Measurements from ENCODE around the gene BMPR1A.
"Not testable (repeated sequence)": the region's sequence is repeated elsewhere in the genome, so short reads cannot be mapped to it uniquely, and the experiment has no call there.

BMPR1A gene

DNA sequence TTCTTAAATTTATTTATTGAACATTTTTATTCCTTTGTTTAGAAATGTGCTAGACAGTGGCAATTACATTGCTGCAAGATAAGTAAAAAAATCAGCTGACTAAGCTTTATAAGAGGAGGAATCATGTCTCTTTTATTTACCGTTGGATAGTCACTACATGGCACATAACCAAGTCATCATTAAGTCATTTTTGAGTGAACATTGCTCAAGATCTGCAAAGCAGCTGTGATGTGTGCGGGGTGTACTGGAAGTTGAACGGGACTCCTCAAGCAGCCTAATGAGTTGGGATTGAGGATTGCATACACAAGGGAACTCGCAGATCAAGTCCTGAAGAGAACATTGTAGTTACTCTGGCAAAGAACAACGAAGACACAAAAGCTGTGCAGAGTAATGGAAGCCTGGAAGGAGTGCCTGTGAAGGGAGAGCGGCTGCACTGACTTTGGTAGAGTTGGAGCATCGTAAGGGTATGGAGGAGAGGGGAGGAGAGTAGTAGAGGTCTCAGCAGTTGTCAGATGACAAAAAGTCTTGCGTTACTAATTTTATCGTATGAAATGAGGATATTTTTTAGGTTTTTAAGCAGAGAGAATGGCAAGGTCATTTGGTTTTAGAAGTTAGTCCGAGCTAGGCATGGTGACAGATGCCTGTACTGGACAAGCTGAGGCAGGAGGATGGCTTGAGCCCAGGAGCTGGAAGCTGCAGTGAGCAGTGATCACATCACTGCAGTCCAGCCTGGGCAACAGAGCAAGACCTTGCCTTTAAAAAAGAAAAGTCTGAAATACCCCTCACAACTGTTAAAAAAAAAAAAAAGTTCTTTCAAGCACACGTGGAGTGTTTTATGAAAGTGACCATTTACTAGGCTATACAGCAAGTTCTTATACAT is 95.1 kb downstream of the BMPR1A start:
- TF ChIP-seq, protein P1, sequence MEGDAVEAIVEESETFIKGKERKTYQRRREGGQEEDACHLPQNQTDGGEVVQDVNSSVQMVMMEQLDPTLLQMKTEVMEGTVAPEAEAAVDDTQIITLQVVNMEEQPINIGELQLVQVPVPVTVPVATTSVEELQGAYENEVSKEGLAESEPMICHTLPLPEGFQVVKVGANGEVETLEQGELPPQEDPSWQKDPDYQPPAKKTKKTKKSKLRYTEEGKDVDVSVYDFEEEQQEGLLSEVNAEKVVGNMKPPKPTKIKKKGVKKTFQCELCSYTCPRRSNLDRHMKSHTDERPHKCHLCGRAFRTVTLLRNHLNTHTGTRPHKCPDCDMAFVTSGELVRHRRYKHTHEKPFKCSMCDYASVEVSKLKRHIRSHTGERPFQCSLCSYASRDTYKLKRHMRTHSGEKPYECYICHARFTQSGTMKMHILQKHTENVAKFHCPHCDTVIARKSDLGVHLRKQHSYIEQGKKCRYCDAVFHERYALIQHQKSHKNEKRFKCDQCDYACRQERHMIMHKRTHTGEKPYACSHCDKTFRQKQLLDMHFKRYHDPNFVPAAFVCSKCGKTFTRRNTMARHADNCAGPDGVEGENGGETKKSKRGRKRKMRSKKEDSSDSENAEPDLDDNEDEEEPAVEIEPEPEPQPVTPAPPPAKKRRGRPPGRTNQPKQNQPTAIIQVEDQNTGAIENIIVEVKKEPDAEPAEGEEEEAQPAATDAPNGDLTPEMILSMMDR (IDR thresholded peaks at IDR 0.05; ENCODE audit: borderline replicate concordance, insufficient read depth, low read depth, low read length): no peak
- H3K4me3 ChIP-seq (ENCODE audit: low read depth, low read length): no peak overlapping the region

DNA sequence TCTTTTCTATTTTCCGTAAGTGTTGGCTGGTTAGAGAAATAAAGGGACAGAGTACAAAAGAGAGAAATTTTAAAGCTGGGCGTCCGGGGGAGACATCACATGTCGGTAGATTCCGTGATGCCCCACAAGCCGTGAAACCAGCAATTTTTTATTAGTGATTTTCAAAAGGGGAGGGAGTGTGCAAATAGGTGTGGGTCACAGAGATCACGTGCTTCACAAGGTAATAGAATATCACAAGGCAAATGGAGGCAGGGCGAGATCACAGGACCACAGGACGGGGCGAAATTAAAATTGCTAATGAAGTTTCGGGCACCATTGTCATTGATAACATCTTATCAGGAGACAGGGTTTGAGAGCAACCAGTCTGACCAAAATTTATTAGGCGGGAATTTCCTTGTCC is 97.2 kb downstream of the BMPR1A start:
- H3K4me3 ChIP-seq (ENCODE audit: low read depth, low read length): not testable (repeated sequence)

GRCh38 chr10:86855513-86855912 is 99.1 kb downstream of the BMPR1A start:
- H3K4me3 ChIP-seq (ENCODE audit: low read depth, low read length): no peak overlapping the region
- TF ChIP-seq, protein P1 (IDR thresholded peaks at IDR 0.05; ENCODE audit: borderline replicate concordance, insufficient read depth, low read depth, low read length): no peak

- H3K4me3 ChIP-seq (ENCODE audit: low read depth, low read length): no peak overlapping the region
- TF ChIP-seq, protein P1 (IDR thresholded peaks at IDR 0.05; ENCODE audit: borderline replicate concordance, insufficient read depth, low read depth, low read length): no peak
These were observed 99.7 kb downstream of the BMPR1A start for GRCh38 chr10:86856156-86856555.

DNA sequence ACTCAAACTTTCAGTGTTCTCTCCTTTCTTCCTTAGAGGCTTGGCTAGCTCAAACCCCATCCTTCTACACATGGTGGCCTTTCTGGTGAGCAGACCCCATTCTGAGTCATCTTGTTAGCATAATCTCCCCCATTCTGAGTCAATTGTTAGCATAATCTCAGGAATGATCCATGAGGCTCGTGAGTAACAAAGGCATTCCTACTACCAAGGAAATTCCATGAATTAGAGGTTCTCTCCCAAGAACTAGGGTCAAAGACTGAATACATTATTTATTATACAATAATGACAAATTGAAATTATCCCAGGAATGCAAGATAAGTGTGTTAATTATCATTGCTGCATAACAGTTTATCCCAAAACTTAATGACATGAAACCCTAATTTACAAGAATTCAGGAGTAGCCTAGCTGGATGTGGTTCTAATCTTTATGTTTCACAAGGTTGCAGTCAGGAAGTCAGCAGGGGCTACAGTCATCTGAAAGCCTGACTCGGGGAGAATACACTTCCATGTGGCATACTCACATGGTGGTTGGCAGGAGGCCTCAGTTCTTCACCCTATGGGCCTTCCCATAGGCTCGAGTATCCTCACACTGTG is 100.8 kb downstream of the BMPR1A start:
- H3K4me3 ChIP-seq (ENCODE audit: low read depth, low read length): no peak overlapping the region
- TF ChIP-seq, protein P1 (IDR thresholded peaks at IDR 0.05; ENCODE audit: borderline replicate concordance, insufficient read depth, low read depth, low read length): no peak

- TF ChIP-seq, protein P1 (IDR thresholded peaks at IDR 0.05; ENCODE audit: borderline replicate concordance, insufficient read depth, low read depth, low read length): no peak
- no peak overlapping the region for H3K4me3 ChIP-seq (ENCODE audit: low read depth, low read length)
These were observed 101.6 kb downstream of the BMPR1A start for GRCh38 chr10:86858011-86858410.

GRCh38 chr10:86861351-86861750 is 104.9 kb downstream of the BMPR1A start:
- H3K4me3 ChIP-seq (ENCODE audit: low read depth, low read length): no peak overlapping the region
- TF ChIP-seq, protein P1 (IDR thresholded peaks at IDR 0.05; ENCODE audit: borderline replicate concordance, insufficient read depth, low read depth, low read length): no peak
